ENCODE results near the gene SEMA3A.
"Not testable (repeated sequence)": the region's sequence is repeated elsewhere in the genome, so short reads cannot be mapped to it uniquely, and the experiment has no call there.

The SEMA3A gene

DNA sequence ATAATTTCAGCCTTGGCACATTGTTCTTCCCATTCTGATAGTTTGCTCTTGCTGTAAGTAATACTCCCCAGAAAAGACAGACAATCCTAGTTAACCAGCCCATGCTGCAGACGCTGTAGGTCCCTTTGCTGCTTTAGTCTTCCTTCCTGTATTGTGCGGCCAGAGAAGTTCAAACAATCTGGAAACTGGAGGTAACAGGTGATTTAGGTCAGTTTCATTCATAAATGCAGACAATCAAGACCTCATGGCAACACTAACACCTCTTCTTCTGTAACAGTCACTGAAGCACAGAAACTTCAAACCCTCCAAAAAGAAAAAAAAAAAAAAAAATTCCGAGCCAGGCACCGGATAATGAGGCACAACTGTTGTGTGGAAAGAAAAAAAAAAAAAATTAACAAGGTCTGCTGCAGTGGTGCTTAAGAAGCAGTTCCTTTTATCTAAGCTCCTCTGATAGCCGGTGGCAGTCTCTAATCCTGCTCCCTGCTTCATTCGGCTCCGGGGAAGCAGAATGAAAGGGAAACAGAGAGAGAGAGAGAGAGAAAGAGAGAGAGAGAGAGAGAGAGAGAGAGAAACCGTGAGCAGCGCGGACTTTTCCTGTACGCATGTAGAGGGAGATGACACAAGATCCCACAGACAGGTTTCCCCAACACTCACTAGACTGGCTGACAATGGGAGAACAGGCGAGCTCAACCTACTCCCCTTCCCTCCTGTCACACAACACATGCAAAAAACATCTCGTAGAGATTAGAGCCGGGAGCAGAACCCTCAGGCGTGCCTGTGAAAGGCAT is at the start of gene SEMA3A:
TSS of gene SEMA3A (minus strand) at position 306 of the 788 bp plus-strand sequence. CDS start at position 103, 203 bp downstream.
- no peak for DNase-seq (ENCODE audit: low read depth)

DNA sequence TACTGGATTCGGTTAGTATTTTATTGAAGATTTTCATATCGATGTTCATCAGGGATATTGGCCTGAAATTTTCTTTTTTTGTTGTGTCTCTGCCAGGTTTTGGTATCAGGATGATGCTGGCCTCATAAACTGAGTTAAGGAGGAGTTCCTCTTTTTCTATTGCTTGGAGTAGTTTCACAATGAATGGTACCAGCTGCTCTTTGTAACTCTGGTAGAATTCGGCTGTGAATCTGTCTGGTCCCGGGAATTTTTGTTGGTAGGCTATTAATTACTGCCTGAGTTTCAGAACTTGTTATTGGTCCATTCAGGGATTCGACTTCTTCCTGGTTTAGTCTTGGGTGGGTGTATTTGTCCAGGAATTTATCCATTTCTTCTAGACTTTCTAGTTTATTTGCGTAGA is 48.4 kb upstream of the SEMA3A start:
- not testable (repeated sequence) for DNase-seq (ENCODE audit: low read depth)

DNA sequence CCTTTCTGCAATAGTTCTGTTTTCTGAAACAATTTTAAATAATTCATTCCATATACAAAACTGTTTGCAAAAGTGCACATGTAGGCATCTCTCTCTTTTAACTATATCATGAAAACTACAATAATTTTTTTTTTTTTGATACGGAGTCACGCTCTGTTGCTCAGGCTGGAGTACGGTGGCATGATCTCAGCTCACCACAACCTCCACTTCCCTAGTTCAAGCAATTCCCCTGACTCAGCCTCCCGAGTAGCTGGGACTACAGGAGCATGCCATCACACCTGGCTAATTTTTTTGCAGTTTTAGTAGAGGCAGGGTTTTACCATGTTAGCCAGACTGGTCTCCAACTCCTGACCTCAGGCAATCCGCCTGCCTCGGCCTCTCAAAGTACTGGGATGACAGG is 44.0 kb upstream of the SEMA3A start:
- DNase-seq (ENCODE audit: low read depth) = no peak

DNA sequence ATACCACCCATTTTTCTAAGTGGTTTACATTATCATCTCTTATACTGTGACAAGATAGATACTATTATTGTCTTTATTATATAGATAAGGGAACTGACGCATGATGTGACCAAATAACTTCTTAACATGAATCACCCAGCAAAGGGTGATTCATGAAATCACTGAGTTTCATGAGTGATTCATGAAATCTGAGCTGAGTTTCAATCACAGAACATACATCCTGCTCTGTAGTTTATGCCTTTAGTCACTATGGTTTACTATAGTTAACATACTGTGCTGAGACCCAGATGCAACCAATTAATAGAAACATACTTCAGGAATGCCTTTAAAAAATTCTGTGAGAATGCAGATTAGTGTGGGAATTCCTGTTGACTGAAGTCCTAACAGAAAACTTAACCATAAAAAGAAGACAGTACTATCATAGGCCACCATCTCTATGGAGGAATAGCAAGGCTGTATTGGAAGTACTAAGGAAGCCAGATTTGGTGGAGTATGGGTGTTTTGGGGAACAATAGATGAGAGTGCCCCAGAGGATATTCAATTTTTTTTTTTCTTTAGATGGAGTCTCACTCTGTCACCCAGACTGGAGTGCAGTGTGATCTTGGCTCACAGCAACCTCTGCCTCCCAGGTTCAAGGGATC is 43.1 kb upstream of the SEMA3A start:
- DNase-seq (ENCODE audit: low read depth) = no peak

DNA sequence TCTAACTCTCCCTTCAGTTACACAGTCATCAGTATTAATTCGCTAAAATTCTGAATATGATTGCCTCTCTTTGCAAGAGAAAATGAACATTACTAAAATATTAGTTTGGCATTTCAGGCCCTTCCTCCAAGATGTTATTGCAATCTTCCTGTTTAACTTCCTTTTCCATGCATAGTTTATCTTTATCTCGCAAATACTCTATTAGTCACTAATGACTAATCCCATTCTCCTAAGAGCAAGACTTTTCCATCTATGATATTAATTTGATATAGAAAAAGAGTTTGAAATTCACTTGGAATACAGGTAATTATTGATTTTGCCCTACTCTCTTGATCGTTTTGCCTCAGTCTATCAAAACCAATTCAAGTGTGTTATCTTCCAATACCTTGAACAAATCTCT is 41.8 kb upstream of the SEMA3A start:
- DNase-seq (ENCODE audit: low read depth) = no peak

DNA sequence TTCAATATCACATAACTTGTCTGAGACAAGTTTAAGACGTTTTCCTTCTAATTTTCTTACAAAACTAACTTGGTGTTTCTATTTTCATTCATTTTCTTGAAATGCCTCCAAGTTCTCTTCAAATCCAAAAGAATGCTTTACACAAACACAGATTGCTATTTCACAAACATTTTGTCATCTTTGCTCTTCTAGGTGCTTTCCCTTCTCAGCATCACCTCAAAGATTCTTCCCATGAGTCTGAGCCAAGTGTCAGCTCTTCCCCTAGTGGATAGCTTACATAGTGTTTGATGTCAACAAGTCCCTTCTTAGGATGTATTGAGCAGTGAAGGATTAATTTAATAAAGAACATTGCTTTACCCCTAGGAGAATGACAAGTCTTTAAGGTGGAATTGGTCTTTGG is 38.1 kb upstream of the SEMA3A start:
- no peak for DNase-seq (ENCODE audit: low read depth)

DNA sequence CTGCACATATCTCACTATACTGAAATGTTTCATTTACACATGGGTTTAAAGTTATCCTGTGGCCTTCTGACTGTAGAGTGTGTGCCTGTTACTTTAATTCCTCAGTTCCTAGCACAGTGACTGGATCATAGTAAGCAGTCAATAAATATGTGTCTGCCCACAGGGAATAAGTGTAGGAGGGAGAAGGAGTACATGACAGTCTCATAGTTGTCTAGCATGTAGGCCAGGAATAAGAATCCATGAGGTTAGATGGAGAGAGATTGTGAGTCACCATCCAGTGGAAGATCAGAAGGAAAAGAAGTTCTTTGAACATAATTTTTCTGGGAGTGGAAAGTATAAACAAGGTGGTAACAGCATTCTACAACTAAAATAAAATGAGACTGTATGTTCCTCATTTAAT is 36.6 kb upstream of the SEMA3A start:
- DNase-seq (ENCODE audit: low read depth) = no peak

DNA sequence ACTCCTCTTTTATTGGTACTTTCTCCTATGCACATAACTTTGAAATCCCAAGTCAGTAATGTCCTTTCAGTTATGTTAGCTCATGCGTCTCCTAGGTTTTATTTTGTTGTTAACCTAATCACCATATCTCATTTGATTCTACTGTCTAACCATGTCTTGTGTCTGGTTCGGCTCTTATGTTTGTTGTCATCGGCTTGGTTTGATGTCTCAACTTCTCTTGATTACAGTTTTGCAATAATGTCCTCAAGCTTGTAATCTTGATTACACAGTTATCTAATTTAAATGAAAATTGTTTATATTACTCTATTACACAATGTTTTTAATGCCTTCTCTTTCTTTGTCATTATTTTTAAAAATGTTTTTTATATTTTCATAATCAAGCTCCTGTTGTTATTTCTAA is 35.9 kb upstream of the SEMA3A start:
- no peak for DNase-seq (ENCODE audit: low read depth)

DNA sequence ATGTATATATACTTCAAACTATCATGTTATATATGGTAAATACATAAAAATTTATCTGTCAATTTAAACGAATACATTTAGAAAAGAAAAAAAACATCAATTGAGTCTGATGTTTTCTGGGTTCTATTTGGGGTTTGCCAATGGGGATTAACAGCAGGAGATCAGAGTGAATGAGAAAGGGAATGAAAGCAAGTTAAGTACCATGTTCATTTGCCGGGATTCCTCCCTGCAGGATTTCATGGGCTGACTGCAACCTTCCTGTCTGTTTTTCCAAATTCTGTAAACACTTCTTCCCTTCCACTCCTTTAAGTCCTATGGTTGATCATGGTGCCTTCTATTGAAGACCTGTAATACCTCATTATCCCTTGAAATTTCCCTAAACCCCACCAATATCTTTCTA is 33.9 kb upstream of the SEMA3A start:
- no peak for DNase-seq (ENCODE audit: low read depth)

DNA sequence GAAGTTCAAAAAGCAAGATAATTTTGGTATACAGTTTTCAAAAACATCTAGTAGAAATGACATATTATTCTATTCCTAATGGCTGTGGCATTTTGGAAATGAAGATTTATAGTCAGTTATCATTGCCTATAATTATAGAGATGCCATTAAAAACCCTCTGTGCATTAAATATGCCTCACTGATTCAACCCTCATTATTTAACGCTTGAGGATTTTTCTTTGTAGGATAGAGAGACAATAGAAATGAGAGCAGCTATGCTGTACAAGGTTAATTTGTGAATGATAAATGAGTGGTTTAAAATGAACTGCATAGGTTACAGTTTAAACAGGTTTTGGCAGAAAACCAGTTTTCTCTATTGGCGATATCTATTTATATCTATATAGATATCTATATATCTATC is 32.2 kb upstream of the SEMA3A start:
- no peak for DNase-seq (ENCODE audit: low read depth)

DNA sequence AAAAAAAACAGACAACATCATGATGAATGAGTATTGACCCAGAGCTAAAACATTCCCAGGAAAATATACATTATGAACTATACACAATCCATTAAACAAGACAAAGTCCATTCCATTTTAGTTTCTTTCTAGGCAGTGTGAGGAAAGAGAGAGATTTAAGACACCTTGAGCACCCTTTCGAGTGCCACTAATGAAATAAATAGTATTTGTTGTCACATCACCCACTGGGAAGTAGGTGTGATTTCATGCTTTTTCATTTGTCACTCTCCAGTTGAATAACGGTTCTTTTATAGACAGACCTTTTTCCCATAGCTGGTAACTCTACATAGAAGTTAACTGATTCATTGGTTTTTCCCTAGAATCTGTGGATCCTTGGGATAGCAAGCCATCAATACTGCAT is 29.9 kb upstream of the SEMA3A start:
- no peak for DNase-seq (ENCODE audit: low read depth)

DNA sequence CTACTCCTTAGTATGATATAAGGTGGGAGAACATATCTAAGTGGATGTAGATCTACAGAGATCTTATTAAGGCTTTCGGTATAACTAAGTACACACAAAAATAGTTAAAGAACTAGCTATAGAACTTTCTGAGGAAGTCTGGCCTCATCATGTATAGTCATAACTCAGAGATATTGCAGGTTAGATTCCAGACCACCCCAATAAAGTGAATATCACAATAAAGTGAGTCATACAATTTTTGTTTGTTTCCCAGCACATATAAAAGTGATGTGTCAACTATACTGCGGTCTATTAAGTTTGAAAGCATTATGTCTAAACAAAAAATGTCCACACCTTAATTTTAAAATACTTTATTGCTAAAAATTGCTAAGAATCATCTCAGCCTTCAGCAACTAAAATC is 24.7 kb upstream of the SEMA3A start:
- DNase-seq (ENCODE audit: low read depth) = no peak

DNA sequence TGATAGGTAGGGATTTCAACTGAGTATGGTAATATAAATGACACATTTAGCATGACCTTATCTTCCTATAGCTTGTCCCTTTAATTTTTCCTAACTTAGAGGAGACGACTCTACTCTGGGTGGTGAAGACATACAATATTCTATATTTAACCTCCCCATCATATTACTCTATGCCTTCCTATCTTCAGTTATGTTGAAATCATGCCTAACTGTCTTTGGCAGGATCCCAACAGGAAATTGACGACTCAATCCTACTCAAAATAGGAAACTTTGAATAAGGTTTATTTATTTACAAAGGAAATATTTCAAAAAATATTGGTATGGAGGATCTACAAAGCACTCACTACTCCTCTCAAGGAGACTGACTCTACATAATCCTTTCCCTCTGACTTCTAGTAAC is 24.1 kb upstream of the SEMA3A start:
- no peak for DNase-seq (ENCODE audit: low read depth)

DNA sequence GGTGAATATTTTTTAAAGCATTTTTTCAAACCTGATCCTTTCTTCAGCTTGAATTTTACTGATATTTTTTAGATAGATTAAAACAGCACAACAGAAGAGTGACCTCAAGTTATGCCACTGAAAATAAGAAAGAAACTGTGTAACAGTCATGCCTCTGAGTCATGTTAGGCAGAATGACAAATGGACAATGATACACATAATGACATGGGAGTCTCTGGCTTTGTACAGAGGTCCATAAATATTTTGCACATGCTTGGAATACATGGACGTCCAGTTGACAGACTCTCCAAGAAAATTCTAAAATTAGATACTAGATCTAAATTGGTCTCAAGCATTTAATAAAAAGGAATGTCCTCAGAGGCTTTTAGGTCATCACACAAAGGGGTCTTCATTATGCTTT is 21.9 kb upstream of the SEMA3A start:
- DNase-seq (ENCODE audit: low read depth) = no peak

DNA sequence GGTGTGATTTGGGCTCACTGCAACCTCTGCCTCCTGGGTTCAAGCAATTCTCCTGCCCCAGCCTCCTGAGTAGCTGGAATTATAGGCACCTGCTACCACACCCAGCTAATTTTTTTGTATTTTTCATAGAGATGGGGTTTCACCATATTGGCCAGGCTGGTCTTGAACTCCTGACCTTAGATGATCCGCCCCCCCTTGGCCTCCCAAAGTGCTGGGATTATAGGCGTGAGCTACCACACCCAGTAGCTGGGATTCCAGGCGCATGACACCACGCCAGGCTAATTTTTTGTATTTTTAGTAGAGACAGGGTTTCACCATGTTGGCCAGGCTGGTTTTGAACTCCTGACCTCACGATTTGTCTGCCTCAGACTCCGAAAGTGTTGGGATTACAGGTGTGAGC is 20.2 kb upstream of the SEMA3A start:
- DNase-seq (ENCODE audit: low read depth) = not testable (repeated sequence)

DNA sequence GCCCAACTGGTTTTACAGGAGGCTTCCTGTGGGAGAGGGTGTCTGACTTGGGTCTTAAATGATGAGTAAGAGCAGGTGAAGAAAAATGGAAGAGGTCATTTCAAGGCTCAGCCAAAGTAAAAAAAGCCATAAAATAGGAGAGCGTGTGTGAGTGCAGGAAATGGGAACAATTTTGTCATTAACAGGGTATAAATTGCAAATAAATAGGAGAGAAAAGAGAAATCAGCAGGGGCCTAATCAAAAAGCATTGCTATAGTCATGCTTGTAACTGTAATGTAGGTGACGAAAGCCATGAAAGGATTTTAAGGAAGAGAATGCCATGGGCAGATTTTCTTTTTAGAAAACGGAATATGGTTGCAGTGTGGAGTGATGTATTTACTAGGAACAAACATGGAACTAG is 15.7 kb upstream of the SEMA3A start:
- no peak for DNase-seq (ENCODE audit: low read depth)

DNA sequence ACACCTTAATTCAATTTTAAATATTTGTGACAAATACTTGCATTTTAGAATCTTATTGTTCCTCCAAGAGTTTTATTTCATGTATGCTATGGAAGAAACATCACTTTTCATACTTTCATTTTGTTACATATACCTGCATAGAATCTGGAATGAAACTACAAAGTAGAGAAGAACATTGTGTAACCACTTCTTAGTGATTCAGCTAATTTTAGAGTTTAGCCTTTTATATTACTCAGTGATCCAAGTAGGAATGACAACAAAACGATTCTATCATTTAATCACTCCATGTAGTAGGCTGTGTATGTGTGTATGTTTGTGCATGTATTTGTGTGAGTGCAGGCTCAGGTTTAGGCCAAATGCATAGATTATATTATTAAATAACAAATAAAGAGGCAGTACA is 14.4 kb upstream of the SEMA3A start:
- DNase-seq (ENCODE audit: low read depth) = no peak

DNA sequence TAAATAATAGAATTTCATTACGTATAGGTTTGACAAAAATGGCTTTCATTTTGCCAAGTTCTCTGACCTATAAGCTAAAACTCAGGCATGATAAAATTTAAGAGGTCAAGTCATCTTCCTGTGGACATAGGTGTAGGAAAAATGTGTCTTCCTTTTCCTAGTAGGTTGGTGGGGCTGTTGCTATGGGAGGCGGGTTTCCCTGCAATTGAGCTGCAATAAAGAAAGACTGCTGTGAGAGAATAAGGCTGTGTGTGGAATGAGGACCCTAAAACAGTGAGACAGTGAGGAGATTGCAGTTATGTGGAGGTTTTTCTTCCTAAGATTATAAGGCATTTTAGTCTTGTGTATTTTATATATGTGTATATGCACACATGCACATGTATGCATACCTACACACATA is 13.0 kb upstream of the SEMA3A start:
- no peak for DNase-seq (ENCODE audit: low read depth)

DNA sequence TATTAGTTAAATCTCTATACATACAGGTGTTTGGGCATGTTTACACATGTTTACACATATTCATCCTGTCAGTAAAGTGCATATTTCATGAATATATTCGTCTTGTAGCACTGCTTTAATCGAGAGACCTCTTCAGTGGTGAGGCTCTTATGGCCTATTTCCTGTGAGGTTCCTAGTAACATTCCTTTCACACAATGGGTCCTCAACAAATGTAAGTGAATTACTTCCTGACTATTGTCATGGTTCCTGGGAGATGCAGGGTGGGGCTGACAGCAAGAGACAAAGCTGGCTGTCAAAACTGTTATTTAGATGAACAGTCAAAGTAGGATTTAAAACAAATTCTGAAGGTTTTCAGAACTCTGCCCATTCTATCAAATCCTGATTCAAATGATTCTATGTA is 12.4 kb upstream of the SEMA3A start:
- no peak for DNase-seq (ENCODE audit: low read depth)

DNA sequence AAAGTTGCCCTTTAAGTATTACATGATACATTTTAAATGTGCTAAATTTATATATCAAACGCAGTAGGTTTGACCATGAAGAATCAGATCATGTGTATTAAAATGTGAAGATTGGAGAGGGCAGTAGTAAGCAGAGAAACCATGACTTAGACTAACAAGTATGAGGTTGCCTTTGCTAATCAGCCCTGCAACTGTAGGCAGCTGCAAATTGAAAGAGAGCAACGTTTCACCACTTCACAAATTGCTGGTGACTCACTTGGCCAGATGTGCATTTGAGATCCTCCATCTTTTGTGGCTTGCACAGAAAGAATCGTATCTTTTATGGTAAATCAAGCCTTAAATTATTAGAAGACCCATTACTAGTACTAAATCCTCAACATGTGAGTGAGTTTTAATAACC is 10.1 kb upstream of the SEMA3A start:
- DNase-seq (ENCODE audit: low read depth) = no peak

DNA sequence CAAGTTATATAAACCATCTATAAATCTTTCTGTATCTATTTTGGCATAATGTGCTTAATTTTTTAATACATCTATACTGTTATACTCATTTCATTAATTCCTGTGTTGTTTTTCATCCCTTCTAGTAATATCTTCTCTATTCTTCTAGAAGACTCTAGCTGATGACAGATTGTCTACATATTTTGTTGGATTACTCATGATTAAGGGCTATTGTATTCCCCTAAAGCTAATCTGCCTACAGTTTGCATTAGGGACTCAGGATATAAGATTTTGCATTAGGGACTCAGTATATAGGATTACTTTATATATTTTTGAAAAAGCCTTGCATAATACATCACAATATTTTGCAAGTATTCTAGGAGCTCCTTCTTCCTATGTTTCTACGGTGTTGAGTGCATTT is 8.3 kb upstream of the SEMA3A start:
- DNase-seq (ENCODE audit: low read depth) = no peak

DNA sequence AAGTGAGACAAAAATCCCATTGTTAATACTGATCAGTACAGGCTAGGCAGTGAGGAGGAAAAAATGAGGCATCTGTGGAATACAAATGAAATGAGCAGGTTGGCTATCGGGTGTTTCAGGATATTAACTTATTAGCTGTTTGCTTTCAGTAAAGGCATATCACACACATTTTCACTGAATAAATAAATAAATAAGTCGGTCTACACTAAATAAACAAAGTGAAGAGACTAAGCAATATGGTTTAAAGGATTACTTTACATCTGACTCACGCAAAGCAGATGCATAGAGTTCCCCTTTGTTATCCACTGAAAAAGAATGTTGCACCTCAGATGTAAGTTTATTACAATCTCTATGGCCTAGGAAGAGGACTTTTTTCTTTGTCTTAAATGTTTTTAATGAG is 6.3 kb upstream of the SEMA3A start:
- DNase-seq (ENCODE audit: low read depth) = no peak

DNA sequence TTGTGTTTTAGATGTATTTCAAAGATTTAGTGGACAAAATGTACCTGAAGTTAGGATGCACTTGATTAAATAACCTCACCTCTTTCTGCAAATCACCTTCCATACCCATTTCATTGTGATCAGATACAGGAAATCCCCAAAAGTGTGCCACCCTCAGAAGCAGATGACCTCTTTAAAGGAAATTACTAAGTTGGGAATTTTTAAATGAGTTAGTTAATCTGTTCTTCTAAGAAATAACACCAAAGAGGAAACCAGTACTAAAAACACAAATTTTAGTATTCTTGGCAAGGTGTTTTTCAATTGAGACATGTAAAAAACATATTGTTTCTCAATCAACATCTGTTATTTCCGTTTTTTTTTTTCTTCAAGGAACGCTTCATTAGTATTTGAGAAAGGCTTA is 4.6 kb upstream of the SEMA3A start:
- DNase-seq (ENCODE audit: low read depth) = no peak

DNA sequence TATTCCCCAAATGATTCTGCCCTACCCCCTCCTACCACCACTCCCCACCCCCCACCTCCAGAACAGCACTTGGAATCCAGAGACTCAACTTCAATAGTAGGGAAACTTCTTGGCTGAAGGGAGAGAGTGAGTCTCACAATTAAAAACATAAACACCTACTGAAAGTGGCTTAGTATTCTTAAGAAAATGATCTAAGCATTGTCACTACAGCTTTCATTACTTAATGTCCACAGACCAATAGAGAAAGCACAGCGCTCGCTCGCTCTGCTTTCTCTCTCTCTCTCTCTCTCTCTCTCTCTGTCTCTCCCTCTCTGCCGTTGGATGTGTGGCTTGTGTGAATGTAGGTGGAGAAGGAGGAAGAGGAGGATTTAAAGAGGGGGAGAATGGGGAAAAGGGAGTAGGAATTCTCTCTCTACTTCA is 1.5 kb upstream of the SEMA3A start:
- DNase-seq (ENCODE audit: low read depth) = no peak
